D721Med (cell line): ENCODE results near the gene NDUFA13.

Experiments used
- DNase-seq: peaks from one replicate; pipeline ENCODE4 v3.0.0; 2011; ENCODE audit warnings: low spot score; ENCODE audit not compliant: insufficient read length
- FAIRE-seq: peaks from 2 replicates; lab custom pipeline; 2011; peaks lifted over from hg19 to GRCh38; lab: Jason Lieb, UNC
- CTCF ChIP-seq: IDR thresholded peaks from 2 replicates; pipeline ENCODE4 v1.5.1; 2012; ENCODE audit warnings: mild to moderate bottlenecking, control low read depth; ENCODE audit not compliant: insufficient read depth; ENCODE audit errors: missing control alignments

Gene NDUFA13

GRCh38 chr19:19514215-19514657, 1.8 kb upstream of the NDUFA13 start:
- FAIRE-seq (no peak), DNase-seq (no peak)
- no peak for TF ChIP-seq CTCF

GRCh38 chr19:19514881-19515641, 964 bp upstream of the NDUFA13 start, which contains the start of gene TSSK6:
Gene TSSK6 (minus strand): TSS chr19:19515548. CDS start chr19:19515427, 121 bp downstream.
- DNase-seq (no peak), FAIRE-seq (no peak)
- no peak for TF ChIP-seq CTCF

GRCh38 chr19:19517235-19517619, 1.2 kb downstream of the NDUFA13 start:
- DNase-seq (no peak), FAIRE-seq (no peak)
- TF ChIP-seq CTCF = no peak

GRCh38 chr19:19520989-19521388, 5.0 kb downstream of the NDUFA13 start:
- TF ChIP-seq CTCF = no peak
- no peak for DNase-seq
- no peak for FAIRE-seq

- no peak for FAIRE-seq
- no peak for TF ChIP-seq CTCF
Measured at GRCh38 chr19:19523177-19523576, 7.2 kb downstream of the NDUFA13 start.

GRCh38 chr19:19524053-19524452, 8.0 kb downstream of the NDUFA13 start:
- TF ChIP-seq CTCF = no peak
- no peak for DNase-seq
- no peak for FAIRE-seq

More at GRCh38 chr19:19523177-19523576, 7.2 kb downstream of the NDUFA13 start:
- DNase-seq = no peak
